Activated effector memory CD4-positive, alpha-beta T cell treated with Interleukin-2 at 50 U/mL for 16 hours (primary cell): Measurements from ENCODE around the gene ASPHD2.

Source experiments
- DNase-seq: peaks from one replicate; pipeline ENCODE4 v3.0.0-alpha.2; 2020

Gene ASPHD2

GRCh38 chr22:26447584-26448329, 18.7 kb downstream of the ASPHD2 start:
- no peak for DNase-seq

GRCh38 chr22:26448334-26448733, 19.3 kb downstream of the ASPHD2 start:
- DNase-seq, result no peak

GRCh38 chr22:26448941-26449340, 19.9 kb downstream of the ASPHD2 start:
- DNase-seq, result no peak

- no peak for DNase-seq
These were observed 21.6 kb downstream of the ASPHD2 start for GRCh38 chr22:26450453-26451185.

GRCh38 chr22:26452236-26453016, 23.4 kb downstream of the ASPHD2 start:
- DNase-seq, result no peak

- no peak for DNase-seq
These were observed 24.2 kb downstream of the ASPHD2 start for GRCh38 chr22:26453216-26453615.

GRCh38 chr22:26453812-26454500, 24.9 kb downstream of the ASPHD2 start:
- no peak for DNase-seq

GRCh38 chr22:26457661-26458272, 28.7 kb downstream of the ASPHD2 start:
- no peak for DNase-seq

GRCh38 chr22:26460202-26460601, 31.1 kb downstream of the ASPHD2 start:
- no peak for DNase-seq

GRCh38 chr22:26461188-26461810, 32.2 kb downstream of the ASPHD2 start:
- no peak for DNase-seq

GRCh38 chr22:26462051-26462450, 33.0 kb downstream of the ASPHD2 start:
- no peak for DNase-seq

GRCh38 chr22:26462641-26463040, 33.6 kb downstream of the ASPHD2 start:
- DNase-seq, result no peak

GRCh38 chr22:26463101-26463661, 34.1 kb downstream of the ASPHD2 start:
- no peak for DNase-seq

GRCh38 chr22:26463688-26464087, 34.6 kb downstream of the ASPHD2 start:
- no peak for DNase-seq

GRCh38 chr22:26464312-26464711, 35.3 kb downstream of the ASPHD2 start:
- no peak for DNase-seq

- no peak for DNase-seq
These were observed 37.1 kb downstream of the ASPHD2 start for GRCh38 chr22:26466196-26466595.

GRCh38 chr22:26470807-26471206, 41.7 kb downstream of the ASPHD2 start:
- DNase-seq, result no peak

GRCh38 chr22:26471522-26471921, 42.5 kb downstream of the ASPHD2 start:
- no peak for DNase-seq

- no peak for DNase-seq
These were observed 45.6 kb downstream of the ASPHD2 start for GRCh38 chr22:26474682-26475081.

- DNase-seq, result no peak
These were observed 47.8 kb downstream of the ASPHD2 start for GRCh38 chr22:26476705-26477340.

- DNase-seq, result no peak
These were observed 48.3 kb downstream of the ASPHD2 start for GRCh38 chr22:26477341-26477731.
